ENCODE results near the gene GEMIN2. TPM values are rescaled to one million over a fixed set of nuclear protein-coding genes. Genes with fewer than 3 reads are reported as not detected.
"Not testable (repeated sequence)": the region's sequence is repeated elsewhere in the genome, so short reads cannot be mapped to it uniquely, and the experiment has no call there.

The GEMIN2 gene
- total RNA-seq, 1 experiment from 2014 or later: 49.5 TPM

GRCh38 chr14:39179042-39179441 lies 64.9 kb downstream of the GEMIN2 start:
- DNase-seq: no peak
- no peaks in the 10 kb centered on the region for H3K27me3 ChIP-seq (ENCODE audit: control insufficient read depth, insufficient read depth, low read length)
- H3K4me3 ChIP-seq (ENCODE audit: insufficient read depth, low read depth, low read length): no peak overlapping the region
- H3K36me3 ChIP-seq (replicated peaks; ENCODE audit: control insufficient read depth, insufficient read depth, low read length): peaks cover 51% of the 10 kb centered on the region

GRCh38 chr14:39180553-39180952 lies 66.4 kb downstream of the GEMIN2 start:
- Histone ChIP-seq H3K36me3 (replicated peaks; ENCODE audit: control insufficient read depth, insufficient read depth, low read length) (peaks cover 51% of the 10 kb centered on the region), H3K27me3 (ENCODE audit: control insufficient read depth, insufficient read depth, low read length) (no peaks in the 10 kb centered on the region), H3K4me3 (ENCODE audit: insufficient read depth, low read depth, low read length) (no peak overlapping the region)
- DNase-seq: no peak

GRCh38 chr14:39181026-39181692 lies 67.0 kb downstream of the GEMIN2 start:
- no peak overlapping the region for H3K4me3 ChIP-seq (ENCODE audit: insufficient read depth, low read depth, low read length)

GRCh38 chr14:39181693-39182047 lies 67.5 kb downstream of the GEMIN2 start:
- Histone ChIP-seq H3K27me3 (ENCODE audit: control insufficient read depth, insufficient read depth, low read length) (no peaks in the 10 kb centered on the region), H3K4me3 (ENCODE audit: insufficient read depth, low read depth, low read length) (no peak overlapping the region), H3K36me3 (replicated peaks; ENCODE audit: control insufficient read depth, insufficient read depth, low read length) (peaks cover 46% of the 10 kb centered on the region)
- no peak for DNase-seq

More at GRCh38 chr14:39181026-39181692, 67.0 kb downstream of the GEMIN2 start:
- Histone ChIP-seq H3K36me3 (replicated peaks; ENCODE audit: control insufficient read depth, insufficient read depth, low read length) (peaks cover 51% of the 10 kb centered on the region), H3K27me3 (ENCODE audit: control insufficient read depth, insufficient read depth, low read length) (no peaks in the 10 kb centered on the region)
- no peak for DNase-seq

GRCh38 chr14:39182770-39183684 lies 68.9 kb downstream of the GEMIN2 start:
- H3K36me3 ChIP-seq (replicated peaks; ENCODE audit: control insufficient read depth, insufficient read depth, low read length): peaks cover 34% of the 10 kb centered on the region
- H3K4me3 ChIP-seq (ENCODE audit: insufficient read depth, low read depth, low read length): no peak overlapping the region
- DNase-seq: no peak
- H3K27me3 ChIP-seq (ENCODE audit: control insufficient read depth, insufficient read depth, low read length): no peaks in the 10 kb centered on the region

- peaks cover 30% of the 10 kb centered on the region for H3K36me3 ChIP-seq (replicated peaks; ENCODE audit: control insufficient read depth, insufficient read depth, low read length)
- H3K4me3 ChIP-seq (ENCODE audit: insufficient read depth, low read depth, low read length); DNase-seq; H3K27me3 ChIP-seq (ENCODE audit: control insufficient read depth, insufficient read depth, low read length): not testable (repeated sequence)
Measured at GRCh38 chr14:39183685-39184003, 69.5 kb downstream of the GEMIN2 start.

GRCh38 chr14:39184628-39185255 lies 70.6 kb downstream of the GEMIN2 start:
- Histone ChIP-seq H3K27me3 (ENCODE audit: control insufficient read depth, insufficient read depth, low read length) (no peaks in the 10 kb centered on the region), H3K4me3 (ENCODE audit: insufficient read depth, low read depth, low read length) (no peak overlapping the region), H3K36me3 (replicated peaks; ENCODE audit: control insufficient read depth, insufficient read depth, low read length) (peaks cover 25% of the 10 kb centered on the region)
- no peak for DNase-seq

- H3K27me3 ChIP-seq (ENCODE audit: control insufficient read depth, insufficient read depth, low read length): no peaks in the 10 kb centered on the region
- no peak overlapping the region for H3K4me3 ChIP-seq (ENCODE audit: insufficient read depth, low read depth, low read length)
- peaks cover 20% of the 10 kb centered on the region for H3K36me3 ChIP-seq (replicated peaks; ENCODE audit: control insufficient read depth, insufficient read depth, low read length)
- no peak for DNase-seq
Measured at GRCh38 chr14:39185256-39186049, 71.3 kb downstream of the GEMIN2 start.

Other genes starting within 250 kb of the GEMIN2 start
- 105 and 119 TPM in 2 replicates for gene SEC23A, start 11.1 kb upstream of the GEMIN2 start, total RNA-seq (2014; rRNA removed; shearing (Covaris generic))
- 13.3 and 19.0 TPM in 2 replicates for gene TRAPPC6B, start 56.0 kb downstream of the GEMIN2 start, total RNA-seq (2014; rRNA removed; shearing (Covaris generic))
- 24.0 and 46.5 TPM in 2 replicates for gene PNN, start 60.9 kb downstream of the GEMIN2 start, total RNA-seq (2014; rRNA removed; shearing (Covaris generic))
- gene MIA2, start 119.6 kb downstream of the GEMIN2 start, total RNA-seq (2014; rRNA removed; shearing (Covaris generic)): 11.0 and 13.4 TPM in 2 replicates